OCI-LY7 (cell line): Measurements from ENCODE around the gene LCE7A. TPM values are rescaled to one million over a fixed set of nuclear protein-coding genes. Genes with fewer than 3 reads are reported as not detected.

Experiments used
- BruUV-seq: library from RNA; stranded (reverse); fragments of 400-500 nt; replicated peaks from 2 replicates; lab custom pipeline; 2021; lab: Mats Ljungman, UMichigan
- CTCF ChIA-PET: fragments of 300-600 bp; sonication (Branson Sonifier 250); formaldehyde crosslinking; loops from one replicate; lab custom pipeline; 2022; ENCODE audit warnings: antibody characterized with exemption; ENCODE audit not compliant: unreplicated experiment; lab: Charles Lee
- POLR2A ChIA-PET: fragments of 300-600 bp; sonication (Branson Sonifier 250); formaldehyde crosslinking; loops from one replicate; lab custom pipeline; 2022; ENCODE audit warnings: antibody characterized with exemption; lab: Charles Lee
- DNase-seq: peaks from one replicate; pipeline ENCODE4 v3.0.0-alpha.2; 2015; ENCODE audit warnings: low spot score
- H2AFZ ChIP-seq: fragments of 200-600 bp; sonication (generic), shearing (Covaris generic); 2 replicates; pipeline ENCODE4 v1.6.1; 2014; ENCODE audit warnings: mild to moderate bottlenecking, antibody characterized with exemption, low read length, moderate library complexity
- H3K27ac ChIP-seq: fragments of 200-600 bp; sonication (generic); 2 replicates; pipeline ENCODE4 v1.5.1; 2014; ENCODE audit warnings: mixed run types, low read depth, mild to moderate bottlenecking, moderate library complexity, low read length, inconsistent platforms; ENCODE audit not compliant: poor library complexity, severe bottlenecking
- H3K36me3 ChIP-seq: fragments of 200-600 bp; sonication (generic); 2 replicates; pipeline ENCODE4 v1.6.1; 2014; ENCODE audit warnings: mild to moderate bottlenecking, antibody characterized with exemption, low read length, moderate library complexity, mixed read lengths; ENCODE audit not compliant: insufficient read depth
- H3K4me1 ChIP-seq: fragments of 200-600 bp; sonication (generic); 2 replicates; pipeline ENCODE4 v1.5.1; 2014; ENCODE audit warnings: mild to moderate bottlenecking, low read length; ENCODE audit not compliant: insufficient read depth, poor library complexity, severe bottlenecking
- H3K4me2 ChIP-seq: fragments of 200-600 bp; sonication (generic); 2 replicates; pipeline ENCODE4 v1.6.1; 2014; ENCODE audit warnings: mild to moderate bottlenecking, low read length
- H3K4me3 ChIP-seq: fragments of 200-600 bp; sonication (generic); 2 replicates; pipeline ENCODE4 v1.5.1; 2014; ENCODE audit warnings: mild to moderate bottlenecking, low read depth, low read length; ENCODE audit not compliant: poor library complexity, severe bottlenecking
- H3K79me2 ChIP-seq: fragments of 200-600 bp; sonication (generic); 2 replicates; pipeline ENCODE4 v1.6.1; 2016; ENCODE audit warnings: low read depth, mild to moderate bottlenecking, low read length, moderate library complexity, mixed read lengths; ENCODE audit not compliant: insufficient read depth
- H3K9me2 ChIP-seq: fragments of 200-600 bp; sonication (generic); 2 replicates; pipeline ENCODE4 v1.6.1; 2016; ENCODE audit warnings: mild to moderate bottlenecking, low read length, mixed read lengths; ENCODE audit not compliant: insufficient read depth
- H3K9me3 ChIP-seq: fragments of 200-600 bp; sonication (generic); 2 replicates; pipeline ENCODE4 v1.6.1; 2014; ENCODE audit warnings: mild to moderate bottlenecking, mixed run types, low read length, mixed read lengths
- H4K20me1 ChIP-seq: fragments of 200-600 bp; sonication (generic); 2 replicates; pipeline ENCODE4 v1.6.1; 2014; ENCODE audit warnings: mild to moderate bottlenecking, antibody characterized with exemption, low read length, moderate library complexity, mixed read lengths; ENCODE audit not compliant: insufficient read depth
- CTCF ChIP-seq: fragments of 200-600 bp; sonication (generic); conservative IDR thresholded peaks from 2 replicates; pipeline ENCODE4 v1.5.1; 2014; ENCODE audit warnings: mild to moderate bottlenecking, antibody characterized with exemption, low read length, moderate library complexity, mixed read lengths
- EZH2phosphoT487 ChIP-seq: fragments of 200-600 bp; sonication (generic); IDR thresholded peaks from 2 replicates; pipeline ENCODE4 v1.6.1; 2018; ENCODE audit warnings: low read depth, borderline replicate concordance, mild to moderate bottlenecking, mixed run types, antibody characterized with exemption, low read length, moderate library complexity, mixed read lengths
- intact Hi-C: fragments of 100-400 bp; cut with micrococcal nuclease; formaldehyde crosslinking; loops from one replicate; pipeline ENCODE4 v1.10.0; 2022; ENCODE audit not compliant: unreplicated experiment
- total RNA-seq, 2 experiments: library from RNA; depleted of rRNA in 1 of 2; stranded (reverse); fragments of >200 nt in 1 of 2; shearing (Covaris generic) in 1 of 2; gene quantifications; 2 replicates each; pipeline ENCODE4 v1.2.3, GENCODE V29; 2014 to 2022

Gene LCE7A
- total RNA-seq, 2 experiments from 2014 or later: not detected

DNA sequence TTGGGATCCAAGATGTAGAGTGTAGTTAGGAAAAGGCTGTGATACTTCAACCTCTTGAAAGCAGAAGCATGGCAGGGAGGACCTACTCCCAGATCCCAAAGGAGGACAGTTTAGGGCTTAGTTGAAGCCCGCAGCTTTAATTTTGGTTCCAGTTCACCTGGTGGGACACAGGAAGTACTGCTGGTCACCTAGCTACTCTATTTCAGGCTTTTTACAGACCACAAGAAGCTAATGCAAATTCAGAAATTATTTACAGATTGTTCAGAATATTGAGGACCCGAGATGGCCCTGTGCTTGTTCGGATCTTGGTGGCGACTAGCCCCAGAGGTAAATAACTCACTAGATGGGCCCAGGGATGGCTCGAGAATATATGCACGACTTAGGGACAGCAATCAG lies 11.9 kb downstream of the LCE7A start:
- CTCF ChIA-PET: no interaction called here
- Histone ChIP-seq H3K36me3 (no peaks in the 10 kb centered on the region), H3K4me2 (0 out of 2 replicates have a peak overlapping the region, but pooled peaks have one; percentile 17), H4K20me1 (no peaks in the 10 kb centered on the region), H3K4me1 (no peaks in the 10 kb centered on the region), H2AFZ (no peak overlapping the region), H3K4me3 (no peak overlapping the region), H3K9me2 (no peaks in the 10 kb centered on the region), H3K27ac (no peak overlapping the region), H3K9me3 (no peaks in the 10 kb centered on the region), H3K79me2 (no peaks in the 10 kb centered on the region)
- intact Hi-C loops: no loop called here
- POLR2A ChIA-PET: no interaction called here
- DNase-seq: no peak
- no peak for TF ChIP-seq EZH2phosphoT487
- no peak for TF ChIP-seq CTCF
- BruUV-seq: no TSS peak

DNA sequence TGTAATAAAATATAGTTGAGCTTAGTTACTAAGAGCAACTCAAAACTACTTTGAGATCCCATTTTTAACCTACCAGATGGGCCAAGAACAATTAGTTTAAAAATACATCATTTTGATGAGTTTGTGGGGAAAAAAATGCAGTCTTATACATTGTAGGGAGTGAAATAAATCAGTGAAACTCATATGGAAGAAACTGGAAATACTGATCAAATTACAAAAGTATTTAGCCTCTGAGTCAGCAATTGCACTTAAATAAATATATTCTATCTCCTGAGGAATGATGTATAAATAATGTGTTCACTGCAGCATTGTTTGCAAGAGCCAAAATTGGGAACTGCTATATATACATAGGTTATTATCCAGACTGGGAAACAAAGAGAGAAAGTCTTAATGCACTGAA lies 13.7 kb downstream of the LCE7A start:
- no peak overlapping the region for H3K4me2 ChIP-seq
- ChIA-PET POLR2A (no interaction called here), CTCF (no interaction called here)
- no peak for TF ChIP-seq CTCF
- no peak for TF ChIP-seq EZH2phosphoT487
- DNase-seq: no peak
- H4K20me1 ChIP-seq: no peaks in the 10 kb centered on the region
- H3K27ac ChIP-seq: no peak overlapping the region
- H2AFZ ChIP-seq: no peak overlapping the region
- H3K36me3 ChIP-seq: no peaks in the 10 kb centered on the region
- no peaks in the 10 kb centered on the region for H3K79me2 ChIP-seq
- H3K4me1 ChIP-seq: no peaks in the 10 kb centered on the region
- no peaks in the 10 kb centered on the region for H3K9me3 ChIP-seq
- H3K9me2 ChIP-seq: no peaks in the 10 kb centered on the region
- no peak overlapping the region for H3K4me3 ChIP-seq
- BruUV-seq: no TSS peak
- intact Hi-C loops: no loop called here

DNA sequence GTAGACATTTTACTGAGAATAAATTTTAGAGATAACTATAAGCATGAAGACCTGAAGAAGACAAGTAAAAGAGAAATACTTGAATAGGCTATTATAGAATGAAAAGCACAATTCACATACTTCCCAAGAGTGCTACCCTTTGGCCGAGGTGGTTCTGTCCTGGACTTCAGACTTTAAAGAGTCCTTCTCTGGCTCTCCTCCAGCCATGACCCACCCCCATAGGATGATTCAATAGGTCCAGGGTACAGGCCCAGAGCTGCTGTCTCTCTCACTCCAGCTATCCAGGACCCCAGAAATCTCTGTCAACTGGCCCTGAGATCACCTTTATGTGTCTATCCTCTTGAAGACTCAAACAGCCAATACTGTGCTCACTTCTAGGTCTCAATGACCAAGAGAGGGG lies 17.0 kb downstream of the LCE7A start:
- H3K36me3 ChIP-seq: no peaks in the 10 kb centered on the region
- no peaks in the 10 kb centered on the region for H3K9me2 ChIP-seq
- BruUV-seq: no TSS peak
- no peak overlapping the region for H3K4me3 ChIP-seq
- no peak for DNase-seq
- intact Hi-C loops: no loop called here
- H3K27ac ChIP-seq: no peak overlapping the region
- ChIA-PET POLR2A (no interaction called here), CTCF (no interaction called here)
- no peak overlapping the region for H2AFZ ChIP-seq
- no peaks in the 10 kb centered on the region for H3K79me2 ChIP-seq
- no peaks in the 10 kb centered on the region for H3K4me1 ChIP-seq
- H4K20me1 ChIP-seq: no peaks in the 10 kb centered on the region
- no peaks in the 10 kb centered on the region for H3K9me3 ChIP-seq
- no peak overlapping the region for H3K4me2 ChIP-seq
- TF ChIP-seq CTCF (no peak), EZH2phosphoT487 (no peak)
